HG02870 (cell line): ENCODE measurements around the gene DHX30.
"Not testable (repeated sequence)": the region's sequence is repeated elsewhere in the genome, so short reads cannot be mapped to it uniquely, and the experiment has no call there.

Experiments used
- ATAC-seq: cut with Tn5 transposase; IDR thresholded peaks from one replicate; pipeline ENCODE4 v1.9.1; 2021; ENCODE audit warnings: mild to moderate bottlenecking, moderate library complexity; ENCODE audit not compliant: unreplicated experiment

Gene DHX30

DNA sequence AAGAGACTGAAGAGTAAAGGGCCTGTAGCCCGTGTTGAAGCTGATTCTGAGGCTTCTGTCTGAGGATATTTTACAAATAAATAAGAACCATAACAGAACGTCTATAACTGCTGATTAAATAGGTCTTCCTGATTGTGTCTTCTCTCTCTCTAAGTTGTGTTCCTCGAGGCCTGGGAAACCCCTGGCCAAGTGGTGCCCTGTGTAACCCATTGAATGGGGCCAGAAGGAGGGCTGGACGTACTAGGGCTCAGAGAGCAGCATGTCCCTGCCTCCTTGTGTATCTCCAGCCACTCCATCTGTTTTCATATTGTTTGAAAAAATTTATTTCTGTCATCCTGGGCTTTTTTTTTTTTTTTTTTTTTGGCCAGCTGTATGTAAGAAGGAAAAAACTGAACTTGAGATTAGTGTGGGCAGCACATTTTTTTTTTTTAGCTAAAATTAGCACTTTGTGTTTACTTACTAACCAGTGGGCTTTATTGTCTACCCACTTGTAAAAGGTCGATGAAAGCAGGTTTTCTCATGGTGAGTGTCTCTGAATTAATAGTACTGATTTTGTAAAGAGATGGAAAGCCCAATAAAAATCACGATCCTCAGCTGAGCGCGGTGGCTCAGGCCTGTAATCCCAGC, 10.7 kb downstream of the DHX30 start:
- ATAC-seq: no peak

GRCh38 chr3:47817609-47818008, 14.7 kb downstream of the DHX30 start:
- ATAC-seq: no peak

GRCh38 chr3:47824541-47825473, 21.9 kb downstream of the DHX30 start:
- peak; percentile 89 for ATAC-seq

GRCh38 chr3:47825590-47825989, 22.7 kb downstream of the DHX30 start:
- ATAC-seq: no peak

DNA sequence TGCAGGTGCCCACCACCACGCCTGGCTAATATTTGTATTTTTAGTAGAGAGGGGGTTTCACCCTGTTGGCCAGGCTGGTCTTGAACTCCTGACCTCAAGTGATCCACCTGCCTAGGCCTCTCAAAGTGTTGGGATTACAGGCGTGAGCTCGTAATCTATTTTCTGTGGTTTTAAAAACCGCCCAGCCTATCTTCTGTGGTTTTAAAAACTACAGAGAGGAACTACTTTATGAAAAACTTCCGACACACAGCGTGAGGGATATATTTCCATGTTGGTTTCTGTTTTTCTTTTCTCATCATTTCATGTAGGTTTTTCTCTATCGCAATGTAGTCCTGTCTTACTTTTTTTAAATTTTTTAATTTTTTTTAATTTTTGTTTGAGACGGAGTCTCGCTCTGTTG, 26.5 kb downstream of the DHX30 start:
- ATAC-seq: not testable (repeated sequence)

DNA sequence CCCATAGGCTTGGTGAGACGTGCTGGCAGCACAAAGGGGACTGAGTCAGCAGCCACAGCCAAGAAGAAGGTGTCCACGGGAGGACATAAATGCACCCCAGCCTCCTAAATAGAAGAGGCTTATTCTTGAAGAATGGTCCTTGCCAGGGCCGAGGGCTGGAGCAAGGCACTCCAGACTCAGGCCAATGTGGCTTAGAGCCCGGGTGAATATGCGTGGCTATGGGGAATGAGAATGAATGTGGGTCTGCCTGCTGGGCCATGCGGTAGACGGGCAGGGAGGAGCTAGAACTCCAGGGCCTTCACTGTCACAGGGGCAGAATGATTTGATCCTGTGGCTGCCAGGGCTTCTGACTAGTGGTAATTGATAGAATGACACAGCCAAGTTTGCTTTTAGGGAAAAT, 34.0 kb downstream of the DHX30 start:
- no peak for ATAC-seq

DNA sequence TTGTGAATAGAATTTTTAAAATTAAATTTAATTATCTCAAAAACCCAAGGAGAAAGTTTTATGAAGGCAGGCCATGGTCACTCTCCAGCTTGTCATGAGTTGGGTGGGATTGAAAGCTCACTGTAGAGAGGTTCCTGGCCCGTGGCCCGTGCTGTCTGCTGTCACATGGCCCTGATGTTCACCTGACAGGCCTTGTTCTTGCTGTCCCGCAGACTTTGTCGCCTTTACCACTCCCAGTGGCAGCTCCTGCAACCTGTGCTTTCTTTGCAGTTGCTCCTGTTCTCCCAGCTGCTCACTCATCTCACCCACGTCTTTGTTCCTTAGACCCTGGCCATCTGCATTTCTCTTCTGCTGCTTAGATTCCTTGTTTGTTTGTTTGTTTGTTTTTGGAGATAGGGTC, 35.6 kb downstream of the DHX30 start:
- ATAC-seq: no peak

DNA sequence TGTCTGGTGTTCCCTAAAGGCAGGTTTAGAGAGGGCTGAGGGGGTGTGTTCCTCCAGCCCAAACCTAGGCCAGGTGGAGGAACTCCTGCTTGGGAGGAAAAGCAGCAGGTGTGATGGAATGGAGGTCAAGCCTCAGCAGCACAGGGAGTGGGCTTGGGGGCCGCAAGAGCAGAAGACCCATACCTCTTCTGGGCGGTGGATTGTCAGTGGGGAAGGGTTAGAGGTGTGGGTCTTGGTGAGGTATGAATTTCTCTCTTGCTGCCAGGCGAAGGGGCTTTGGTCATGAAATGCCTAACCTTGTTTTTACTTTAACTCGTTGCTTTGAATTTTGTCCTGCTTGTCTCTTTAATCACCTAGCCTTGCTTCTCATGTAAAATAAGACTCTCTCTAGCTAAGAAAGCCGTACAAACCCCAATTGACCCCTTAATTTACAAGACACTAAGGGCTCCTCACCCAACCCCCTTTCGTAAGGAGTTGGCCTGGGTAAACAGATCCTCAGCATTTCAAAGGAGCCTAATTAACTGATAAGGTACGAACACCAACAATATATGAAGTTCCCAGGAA, 38.9 kb downstream of the DHX30 start:
- ATAC-seq: no peak

DNA sequence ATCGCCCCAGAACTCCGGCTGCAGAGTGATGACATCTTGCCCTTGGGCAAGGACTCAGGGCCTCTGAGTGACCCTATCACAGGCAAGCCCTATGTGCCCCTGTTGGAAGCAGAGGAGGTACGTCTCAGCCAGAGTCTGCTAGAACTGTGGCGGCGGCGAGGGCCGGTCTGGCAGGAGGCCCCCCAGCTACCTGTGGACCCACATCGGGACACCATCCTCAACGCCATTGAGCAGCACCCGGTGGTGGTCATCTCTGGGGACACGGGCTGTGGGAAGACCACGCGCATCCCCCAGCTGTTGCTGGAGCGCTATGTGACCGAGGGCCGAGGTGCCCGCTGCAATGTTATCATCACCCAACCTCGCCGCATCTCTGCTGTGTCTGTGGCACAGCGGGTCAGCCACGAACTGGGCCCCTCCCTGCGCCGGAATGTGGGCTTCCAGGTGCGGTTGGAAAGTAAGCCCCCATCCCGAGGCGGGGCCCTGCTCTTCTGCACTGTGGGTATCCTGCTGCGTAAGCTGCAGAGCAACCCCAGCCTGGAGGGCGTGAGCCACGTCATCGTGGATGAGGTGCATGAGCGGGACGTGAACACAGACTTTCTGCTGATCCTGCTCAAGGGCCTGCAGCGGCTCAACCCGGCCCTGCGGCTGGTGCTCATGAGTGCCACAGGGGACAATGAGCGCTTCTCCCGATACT, 43.4 kb downstream of the DHX30 start:
- no peak for ATAC-seq

DNA sequence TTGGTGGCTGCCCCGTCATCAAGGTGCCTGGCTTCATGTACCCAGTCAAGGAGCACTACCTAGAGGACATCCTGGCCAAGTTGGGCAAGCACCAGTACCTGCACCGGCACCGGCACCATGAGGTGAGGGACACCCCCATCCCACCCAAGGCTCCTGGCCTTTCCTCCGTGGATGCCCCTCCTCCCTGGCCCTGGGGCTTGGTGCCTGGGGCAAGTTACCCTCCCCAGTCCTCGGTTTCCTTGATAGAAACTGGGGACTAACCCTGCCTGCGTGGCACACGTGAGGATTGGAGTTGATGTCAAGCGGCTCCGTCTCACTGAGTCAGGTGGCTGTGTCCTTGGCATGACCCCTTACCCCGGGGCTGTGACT, 43.9 kb downstream of the DHX30 start:
- no peak for ATAC-seq

DNA sequence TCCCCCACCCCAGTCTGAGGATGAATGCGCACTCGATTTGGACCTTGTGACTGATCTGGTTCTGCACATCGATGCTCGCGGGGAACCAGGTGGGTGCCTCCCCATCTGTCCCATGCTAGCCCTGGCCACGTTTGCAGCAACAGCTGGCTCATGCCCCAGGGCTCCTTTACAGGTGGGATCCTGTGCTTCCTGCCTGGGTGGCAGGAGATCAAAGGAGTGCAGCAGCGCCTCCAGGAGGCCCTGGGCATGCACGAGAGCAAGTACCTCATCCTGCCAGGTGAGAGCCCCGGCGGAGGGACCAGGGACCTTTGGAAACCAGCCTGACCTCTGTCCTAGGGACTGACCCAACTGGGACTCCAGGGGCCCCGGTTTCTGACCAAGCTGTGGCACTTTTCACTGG, 44.3 kb downstream of the DHX30 start:
- no peak for ATAC-seq

DNA sequence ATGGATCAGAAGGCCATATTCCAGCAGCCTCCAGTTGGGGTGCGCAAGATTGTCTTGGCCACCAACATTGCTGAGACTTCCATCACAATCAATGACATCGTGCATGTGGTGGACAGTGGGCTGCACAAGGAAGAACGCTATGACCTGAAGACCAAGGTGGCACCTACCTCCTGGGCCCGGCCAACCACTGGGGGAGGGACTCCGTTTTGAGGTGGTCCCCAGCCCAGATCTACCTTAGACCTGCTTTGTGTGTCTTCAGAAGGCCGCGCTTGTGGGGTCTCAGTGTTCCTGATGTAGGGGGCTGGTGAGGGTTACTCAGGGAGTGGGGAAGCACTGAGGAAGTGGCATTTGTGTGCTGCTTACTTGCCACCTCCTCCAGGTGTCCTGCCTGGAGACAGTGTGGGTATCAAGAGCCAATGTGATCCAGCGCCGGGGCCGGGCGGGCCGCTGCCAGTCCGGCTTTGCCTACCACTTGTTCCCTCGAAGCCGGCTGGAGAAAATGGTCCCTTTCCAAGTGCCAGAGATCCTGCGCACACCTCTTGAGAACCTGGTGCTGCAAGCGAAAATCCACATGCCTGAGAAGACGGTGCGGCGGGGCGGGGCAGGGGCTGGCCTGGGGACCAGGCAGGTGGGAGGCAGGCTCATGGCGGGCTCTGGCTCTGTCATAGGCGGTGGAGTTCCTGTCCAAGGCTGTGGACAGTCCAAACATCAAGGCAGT, 45.0 kb downstream of the DHX30 start:
- ATAC-seq: no peak

GRCh38 chr3:47848599-47849117, 45.7 kb downstream of the DHX30 start:
- ATAC-seq: no peak

- no peak for ATAC-seq
Observed at GRCh38 chr3:47849186-47849698, 46.3 kb downstream of the DHX30 start.

- ATAC-seq: no peak
Observed at GRCh38 chr3:47849699-47850563, 47.0 kb downstream of the DHX30 start.

DNA sequence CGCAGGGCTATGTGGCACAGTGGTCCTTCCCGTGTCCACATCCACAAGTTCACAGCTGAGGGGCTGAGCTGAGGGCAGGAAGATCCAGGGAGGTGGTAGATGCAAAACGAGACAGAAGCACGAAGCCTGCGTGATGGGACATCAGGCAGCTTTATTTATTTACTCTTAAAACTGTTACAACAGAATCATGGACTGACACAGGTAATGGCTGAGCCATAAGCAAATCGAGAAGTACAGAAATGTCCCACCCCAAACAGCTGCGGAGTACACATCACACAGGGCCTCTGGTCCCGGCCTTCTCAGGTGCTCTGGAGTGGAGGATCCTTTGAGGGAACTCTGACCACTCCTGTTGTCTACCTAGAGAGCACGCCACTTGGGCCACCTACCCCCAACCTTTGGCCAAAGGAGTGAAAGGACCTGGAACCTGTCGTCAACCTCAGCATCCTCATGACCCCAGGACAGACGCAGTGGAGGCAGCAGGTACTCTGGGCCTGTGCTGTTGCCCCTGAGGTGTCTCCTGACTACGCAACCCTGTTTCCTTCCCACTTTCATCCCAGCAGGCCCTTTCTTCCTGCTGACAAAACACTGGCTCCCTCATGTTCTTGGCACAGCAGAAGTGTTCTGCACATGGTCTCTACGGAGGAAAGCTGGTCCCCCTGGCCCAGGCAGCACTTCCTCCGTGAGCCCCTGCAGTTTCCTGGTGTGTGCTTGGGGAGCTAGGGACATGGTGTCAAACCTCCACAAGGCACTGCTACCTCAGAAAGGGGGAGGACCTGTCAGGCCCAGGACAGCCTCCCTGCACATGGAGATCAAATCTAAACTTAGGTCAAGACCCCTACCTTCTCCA, 47.8 kb downstream of the DHX30 start:
- no peak for ATAC-seq

DNA sequence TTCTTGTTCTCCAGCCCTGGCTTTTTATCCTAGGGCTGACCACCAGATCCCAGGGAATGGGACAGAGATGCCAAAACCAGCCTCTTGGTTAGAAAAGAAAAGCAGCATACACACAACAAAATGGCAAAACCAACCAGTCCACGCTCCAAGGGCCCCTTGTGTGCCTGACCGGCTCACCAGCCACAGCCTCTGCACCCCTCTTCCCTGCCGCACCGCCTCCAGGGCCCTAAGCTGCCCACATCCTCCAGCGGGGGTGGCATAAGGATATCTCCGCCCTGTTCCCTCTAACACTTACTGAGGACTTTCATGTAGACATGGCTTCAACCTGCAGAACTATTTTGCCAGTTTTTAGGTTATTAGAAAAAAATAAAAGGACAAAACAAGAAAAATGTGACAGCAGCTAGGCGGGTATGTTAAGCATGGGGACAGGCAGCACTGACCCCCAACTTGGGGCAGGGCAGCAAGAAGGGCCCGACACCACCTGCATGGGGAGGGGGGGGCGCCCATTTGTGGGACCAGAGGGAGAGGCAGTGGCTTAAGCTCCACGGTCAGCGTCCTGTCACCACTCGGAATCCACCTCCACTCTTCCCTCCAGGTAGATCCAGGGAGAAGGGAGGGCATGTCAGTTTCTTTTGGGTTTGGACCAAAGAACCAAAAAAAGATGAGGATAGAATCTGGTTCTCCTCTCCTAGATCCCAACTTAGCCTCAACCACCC, 49.1 kb downstream of the DHX30 start:
- no peak for ATAC-seq
